GM21381 (cell line): ENCODE results near the gene TUBA3D.
"Not testable (repeated sequence)": the region's sequence is repeated elsewhere in the genome, so short reads cannot be mapped to it uniquely, and the experiment has no call there.

Experiments used
- ATAC-seq: cut with Tn5 transposase; IDR thresholded peaks from one replicate; pipeline ENCODE4 v1.9.1; 2021; ENCODE audit warnings: mild to moderate bottlenecking, moderate library complexity; ENCODE audit not compliant: unreplicated experiment

The TUBA3D gene

DNA sequence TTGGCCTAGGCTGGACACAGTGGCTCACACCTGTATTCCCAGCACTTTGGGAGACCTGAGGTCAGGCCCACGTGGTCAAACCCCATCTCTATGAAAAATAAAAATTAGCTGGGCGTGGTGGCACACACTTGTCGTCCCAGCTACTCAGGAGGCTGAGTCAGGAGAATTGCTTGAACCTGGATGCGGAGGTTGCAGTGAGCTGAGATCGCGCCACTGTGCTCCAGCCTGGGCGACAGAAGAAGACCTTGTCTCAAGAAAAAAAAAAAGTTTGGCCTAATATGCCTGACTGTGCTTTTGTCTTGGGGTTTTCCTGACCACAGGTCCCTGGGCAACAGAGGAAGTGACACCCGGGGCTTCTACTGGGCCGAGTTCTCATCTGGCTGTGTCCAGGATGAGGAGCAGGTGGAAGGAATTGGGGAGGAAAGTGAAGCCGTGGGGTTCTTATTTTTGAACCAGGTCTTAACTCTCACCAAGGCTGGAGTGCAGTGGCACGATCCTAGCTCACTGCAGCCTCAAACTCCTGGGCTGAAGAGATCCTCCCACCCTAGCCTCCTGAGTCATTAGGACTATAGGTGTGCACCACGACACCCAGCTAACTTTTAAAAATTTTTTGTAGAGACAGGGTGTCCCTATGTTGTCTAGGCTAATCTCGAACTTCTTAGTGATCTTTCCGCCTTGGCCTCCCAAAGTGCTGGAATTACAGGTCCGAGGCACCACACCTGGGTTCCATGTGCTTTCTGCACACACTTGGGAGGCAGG is 38.7 kb downstream of the TUBA3D start:
- ATAC-seq = peak; percentile 73

DNA sequence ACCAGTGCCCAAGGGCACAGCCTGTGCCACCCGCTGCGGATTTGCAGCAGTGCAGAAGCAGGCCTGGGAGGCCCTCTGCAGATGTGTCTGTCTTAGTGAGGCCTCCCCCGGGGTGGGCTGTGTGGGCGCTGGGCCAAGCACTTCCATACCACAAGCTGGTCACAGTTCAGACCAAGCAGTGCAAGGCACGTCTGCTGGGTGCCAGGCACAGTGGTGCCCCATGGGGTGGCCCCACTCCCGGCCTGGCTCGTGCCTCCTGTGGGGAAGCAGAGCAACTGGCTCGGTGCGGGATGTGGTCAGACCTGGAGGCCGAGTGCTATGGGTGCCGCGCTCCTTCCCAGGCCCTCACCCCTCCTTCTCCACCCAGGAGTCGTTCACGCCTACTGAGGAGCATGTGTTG is 39.3 kb downstream of the TUBA3D start:
- not testable (repeated sequence) for ATAC-seq

DNA sequence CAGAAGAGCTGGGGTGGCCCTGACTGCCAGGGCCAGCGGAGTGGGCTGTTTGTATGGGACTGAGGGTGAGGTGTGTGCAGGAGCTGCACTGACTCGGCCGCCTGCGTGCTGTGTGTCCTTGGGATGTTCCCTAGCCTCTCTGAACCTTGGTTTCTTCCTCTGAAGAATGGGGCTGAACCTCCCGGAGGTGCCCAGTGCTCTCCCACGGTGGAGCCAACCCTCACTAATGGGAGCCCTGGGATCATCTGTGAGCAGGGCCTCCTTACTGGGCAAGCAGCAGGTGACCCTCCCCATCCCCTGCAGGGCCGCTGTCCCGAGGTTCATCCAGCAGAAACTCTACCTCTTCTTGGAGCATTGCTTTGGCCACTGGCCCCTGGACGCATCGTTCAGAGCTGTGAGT is 40.1 kb downstream of the TUBA3D start:
- no peak for ATAC-seq

DNA sequence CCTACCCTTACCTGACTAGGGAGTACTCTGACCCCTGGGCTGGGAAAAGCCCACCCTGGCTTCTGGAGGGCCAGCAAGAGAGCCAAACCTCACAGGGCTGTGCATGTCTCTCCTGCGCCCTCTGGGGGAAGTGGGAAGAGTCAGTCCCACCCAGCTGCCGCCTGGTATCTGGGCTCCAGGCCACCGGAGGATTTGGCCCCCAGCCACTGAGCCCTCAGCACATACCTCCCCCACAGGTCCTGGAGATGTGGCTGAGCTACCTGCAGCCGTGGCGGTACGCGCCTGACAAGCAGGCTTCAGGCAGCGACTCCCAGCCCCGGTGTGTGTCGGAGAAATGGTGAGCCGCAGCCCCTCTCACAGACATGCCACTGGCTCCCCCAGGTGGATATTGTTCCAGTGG is 40.7 kb downstream of the TUBA3D start:
- not testable (repeated sequence) for ATAC-seq

DNA sequence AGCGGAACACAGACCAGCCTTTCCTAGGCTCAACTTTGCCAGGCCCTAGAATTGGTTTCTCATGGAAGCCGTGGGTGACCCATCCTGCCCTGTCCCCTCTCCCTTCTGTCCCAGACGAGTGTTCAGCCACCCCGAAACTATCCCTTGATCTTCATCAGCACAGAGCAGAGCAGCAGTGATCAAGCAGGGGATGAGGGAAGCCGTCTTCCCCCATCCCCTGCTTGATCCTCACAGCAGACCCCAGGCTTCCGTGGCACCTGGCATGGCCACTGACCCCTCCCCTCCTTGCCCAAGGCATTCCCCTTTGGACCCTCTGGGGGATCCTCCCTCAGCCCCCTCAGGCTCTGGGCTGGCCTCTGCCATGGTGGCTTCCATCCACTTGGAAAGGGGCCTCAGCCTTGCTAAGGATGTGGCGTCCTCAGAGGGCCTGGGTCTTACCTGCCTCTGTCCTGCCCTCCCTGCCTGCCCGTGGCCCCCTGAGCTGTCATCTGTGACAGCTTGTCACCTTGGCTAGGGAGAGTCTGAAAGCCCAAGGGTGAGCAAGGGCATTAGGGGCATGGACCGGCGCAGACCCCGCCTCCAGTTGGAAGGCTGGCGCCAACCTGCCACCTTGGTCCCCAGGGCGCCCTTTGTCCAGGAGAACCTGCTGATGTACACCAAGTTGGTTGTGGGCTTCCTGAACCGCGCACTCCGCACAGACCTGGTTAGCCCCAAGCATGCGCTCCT is 41.4 kb downstream of the TUBA3D start:
- ATAC-seq = no peak

DNA sequence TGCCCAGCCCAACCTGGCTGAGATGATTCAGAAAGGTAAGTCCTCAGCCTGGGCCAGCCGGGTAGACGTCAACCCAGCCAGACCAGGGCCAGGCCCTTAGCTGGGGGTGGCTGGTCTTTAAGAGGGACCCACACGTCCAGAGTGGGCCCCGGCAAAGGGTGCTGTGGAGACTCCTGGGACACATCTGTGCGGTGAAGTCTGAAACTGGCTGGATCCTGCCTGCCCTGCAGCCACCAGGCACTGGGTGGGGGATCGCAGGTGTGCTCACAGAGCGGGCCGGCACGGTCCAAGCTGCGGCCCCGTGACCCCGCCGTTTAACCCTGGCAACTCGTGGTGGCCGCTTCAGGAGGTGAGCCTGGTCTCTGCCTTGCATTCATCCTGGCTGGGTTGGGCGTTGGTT is 41.9 kb downstream of the TUBA3D start:
- not testable (repeated sequence) for ATAC-seq

DNA sequence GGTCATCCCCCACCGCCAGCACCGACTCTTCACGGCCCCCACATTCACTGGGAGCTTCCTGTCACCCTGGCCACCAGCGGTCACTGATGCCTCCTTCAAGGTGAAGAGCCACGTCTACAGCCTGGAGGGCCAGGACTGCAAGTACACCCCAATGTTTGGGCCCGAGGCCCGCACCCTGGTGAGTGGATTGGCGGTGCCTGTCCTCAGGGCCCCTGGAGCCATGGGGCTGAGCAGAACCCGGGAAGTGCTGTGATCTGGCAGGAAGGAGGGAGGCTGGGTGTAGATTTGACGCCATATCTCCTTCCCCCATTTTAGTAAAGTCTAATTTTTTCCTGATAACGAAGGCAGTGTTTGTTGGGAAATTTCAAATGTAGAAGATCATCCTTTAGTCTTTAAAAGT is 42.6 kb downstream of the TUBA3D start:
- not testable (repeated sequence) for ATAC-seq

DNA sequence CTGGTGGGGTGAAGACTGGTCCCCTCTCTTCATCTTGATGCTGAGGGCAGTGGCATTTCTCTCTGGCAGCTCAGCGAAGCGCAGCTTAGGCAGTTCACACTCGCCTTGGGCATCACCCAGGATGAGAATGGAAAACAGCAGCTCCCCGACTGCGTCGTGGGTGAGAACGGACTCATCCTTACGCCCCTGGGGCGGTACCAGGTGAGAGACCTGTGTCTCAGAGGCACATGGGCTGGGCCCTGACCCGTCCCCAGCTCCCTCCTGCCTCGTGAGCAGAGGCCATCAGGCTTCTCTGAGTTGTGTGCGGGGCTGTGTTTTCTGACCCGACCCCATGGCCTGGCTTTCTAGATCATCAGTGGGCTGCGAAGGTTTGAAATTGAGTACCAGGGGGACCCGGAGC is 43.5 kb downstream of the TUBA3D start:
- no peak for ATAC-seq

DNA sequence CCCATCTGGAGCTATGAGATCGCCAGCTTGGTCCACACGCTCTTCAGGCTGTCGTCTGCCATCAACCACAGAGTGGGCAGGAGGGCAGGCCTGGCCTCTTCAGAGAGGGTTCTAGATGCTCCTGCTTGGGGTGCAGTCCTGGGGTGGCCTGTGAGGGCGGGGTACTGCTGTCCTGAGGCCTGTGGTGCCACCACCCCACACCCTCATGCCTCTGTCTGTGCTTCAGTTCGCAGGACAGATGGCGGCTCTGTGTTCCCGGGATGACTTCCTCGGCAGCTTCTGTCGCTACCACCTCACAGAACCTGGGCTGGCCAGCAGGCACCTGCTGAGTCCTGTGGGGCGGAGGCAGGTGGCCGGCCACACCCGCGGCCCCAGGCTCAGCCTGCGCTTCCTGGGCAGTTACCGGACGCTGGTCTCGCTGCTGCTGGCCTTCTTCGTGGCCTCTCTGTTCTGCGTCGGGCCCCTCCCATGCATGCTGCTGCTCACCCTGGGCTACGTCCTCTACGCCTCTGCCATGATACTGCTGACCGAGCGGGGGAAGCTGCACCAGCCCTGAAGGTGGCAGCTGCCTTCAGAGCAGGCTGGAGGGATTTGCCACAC is 44.1 kb downstream of the TUBA3D start:
- ATAC-seq = not testable (repeated sequence)

DNA sequence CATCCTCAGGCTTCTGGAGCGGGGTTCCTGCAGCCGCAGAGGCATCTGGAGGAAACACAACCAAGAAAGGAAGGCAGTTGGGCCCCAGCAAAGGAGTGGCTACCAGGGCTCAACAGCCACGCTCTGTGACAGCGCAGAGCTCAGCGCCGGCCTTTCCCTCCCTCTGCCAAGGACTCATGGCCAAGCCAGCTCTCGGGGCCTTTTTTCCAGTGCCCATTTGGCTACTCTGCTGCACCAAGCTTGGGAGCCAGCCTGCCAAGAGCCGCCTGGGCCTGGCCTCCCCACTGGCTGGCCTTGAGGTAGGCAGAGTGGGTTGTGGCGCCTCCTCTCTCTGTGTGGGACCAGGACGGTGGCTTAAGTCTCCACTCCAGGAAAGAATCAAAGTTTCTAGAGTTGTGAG is 44.6 kb downstream of the TUBA3D start:
- ATAC-seq = no peak

DNA sequence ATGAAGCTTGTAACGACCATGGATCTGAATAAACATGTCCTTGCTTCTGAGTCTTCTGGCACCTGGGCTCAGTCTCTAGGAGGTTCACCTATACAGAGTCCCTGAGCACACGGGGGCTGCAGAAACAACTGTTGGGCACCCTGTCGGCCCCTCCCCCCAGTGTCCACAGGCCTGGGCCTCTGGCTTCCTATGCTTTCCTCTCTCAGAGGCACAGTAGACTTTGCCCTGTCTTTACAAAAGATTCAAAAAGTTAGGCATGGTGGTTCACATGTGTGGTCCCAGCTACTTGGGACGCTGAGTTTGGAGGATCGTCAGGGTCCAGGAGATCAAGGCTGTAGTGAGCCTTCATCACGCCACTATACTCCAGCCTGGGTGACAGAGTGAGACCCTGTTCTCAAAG is 45.6 kb downstream of the TUBA3D start:
- not testable (repeated sequence) for ATAC-seq

DNA sequence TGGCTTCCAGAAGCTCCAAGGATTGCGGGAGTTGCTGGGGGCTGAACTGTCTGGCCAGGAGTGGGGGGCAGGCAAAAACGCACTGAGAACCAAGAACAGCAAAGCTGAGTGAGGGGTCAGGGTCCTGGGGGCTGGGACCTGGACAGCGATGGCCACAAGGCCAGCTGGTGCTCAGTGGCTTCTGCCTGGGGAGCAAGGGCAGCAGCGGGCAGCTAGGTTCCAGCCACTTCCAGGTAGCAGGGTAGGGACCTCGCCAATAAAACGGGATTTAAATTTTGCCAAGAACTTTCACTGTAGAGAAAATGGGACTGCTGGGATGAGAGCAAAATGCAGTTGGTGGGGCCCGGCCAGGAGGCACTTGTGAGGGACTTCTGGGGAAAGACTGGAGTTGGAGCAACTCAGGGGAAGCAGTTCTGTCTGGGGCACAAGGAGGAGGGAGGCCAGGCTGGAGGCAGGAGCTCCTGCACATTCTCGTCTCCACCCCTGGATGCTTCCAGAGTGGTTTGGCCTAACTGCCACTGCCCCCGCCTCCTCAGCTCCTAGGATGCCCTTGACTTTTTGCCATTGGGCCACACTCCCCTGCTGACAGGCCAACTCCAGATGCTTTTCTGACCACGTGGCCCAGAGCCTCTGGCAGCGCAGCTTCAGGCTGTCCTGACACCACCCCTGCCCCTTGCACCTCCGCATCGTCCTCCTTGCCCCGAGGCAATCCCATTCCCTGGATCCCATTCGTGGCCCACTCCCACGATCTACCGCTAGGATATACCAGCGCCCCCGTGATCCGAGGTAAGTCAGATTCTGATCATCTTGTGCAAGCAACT is 46.3 kb downstream of the TUBA3D start:
- ATAC-seq = no peak

DNA sequence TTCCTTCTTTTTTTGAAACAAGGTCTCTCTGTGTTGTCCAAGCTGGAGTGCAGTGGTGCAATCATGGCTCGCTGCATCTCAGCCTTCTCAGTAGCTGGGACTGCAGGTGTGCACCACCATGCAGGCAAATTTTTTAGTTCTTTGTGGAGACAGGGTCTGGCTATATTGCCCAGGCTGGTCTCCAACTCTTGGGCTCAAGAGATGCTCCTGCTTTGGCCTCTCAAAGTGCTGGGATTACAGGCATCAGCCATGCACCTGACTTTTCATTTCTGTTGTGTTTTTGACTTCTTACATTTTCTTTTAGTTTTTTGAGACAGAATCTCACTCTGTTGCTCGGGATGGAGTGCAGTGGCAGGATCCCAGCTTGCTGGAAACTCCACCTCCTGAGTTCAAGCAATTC is 49.3 kb downstream of the TUBA3D start:
- not testable (repeated sequence) for ATAC-seq

DNA sequence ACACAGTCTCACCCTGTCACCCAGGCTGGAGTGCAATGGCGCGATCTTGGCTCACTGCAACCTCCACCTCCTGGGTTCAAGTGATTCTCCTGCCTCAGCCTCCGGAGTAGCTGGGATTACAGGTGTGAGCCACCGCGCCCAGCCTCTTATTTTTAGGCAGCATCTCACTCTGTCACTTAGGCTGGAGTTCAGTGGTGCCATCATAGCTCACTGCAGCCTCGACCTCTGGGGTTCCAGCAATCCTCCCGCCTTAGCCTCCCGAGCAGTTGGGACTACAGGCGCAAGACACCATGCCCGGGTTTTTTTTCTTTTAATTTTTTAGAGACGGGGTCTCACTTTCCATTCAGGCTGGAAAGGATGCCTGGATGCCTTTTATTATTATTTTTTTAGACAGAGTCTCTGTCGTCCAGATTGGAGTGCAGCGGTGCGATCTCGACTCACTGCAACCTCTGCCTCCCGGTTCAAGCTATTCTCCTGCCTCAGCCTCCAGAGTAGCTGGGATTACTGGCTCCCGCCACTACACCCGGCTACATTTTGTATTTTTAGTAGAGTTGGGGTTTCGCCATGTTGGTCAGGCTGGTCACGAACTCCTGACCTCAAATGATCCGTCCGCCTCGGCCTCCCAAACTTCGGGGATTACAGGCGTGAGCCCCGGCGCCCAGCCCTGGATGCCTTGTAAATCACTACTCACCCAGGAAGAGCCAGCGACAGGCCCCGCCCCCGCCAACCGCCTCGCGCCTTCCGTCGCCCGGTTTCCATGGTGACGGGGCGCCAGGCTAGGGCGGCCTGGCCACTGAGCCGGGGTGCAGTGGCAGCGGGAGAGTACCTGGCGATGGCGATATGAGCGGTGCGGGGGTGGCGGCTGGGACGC is 51.4 kb downstream of the TUBA3D start, which contains the start of gene CCDC74A:
Gene CCDC74A (plus strand): TSS at position 758 of the 871 bp plus-strand sequence. CDS start 83 bp downstream, at position 841.
- peak; percentile 86 for ATAC-seq

DNA sequence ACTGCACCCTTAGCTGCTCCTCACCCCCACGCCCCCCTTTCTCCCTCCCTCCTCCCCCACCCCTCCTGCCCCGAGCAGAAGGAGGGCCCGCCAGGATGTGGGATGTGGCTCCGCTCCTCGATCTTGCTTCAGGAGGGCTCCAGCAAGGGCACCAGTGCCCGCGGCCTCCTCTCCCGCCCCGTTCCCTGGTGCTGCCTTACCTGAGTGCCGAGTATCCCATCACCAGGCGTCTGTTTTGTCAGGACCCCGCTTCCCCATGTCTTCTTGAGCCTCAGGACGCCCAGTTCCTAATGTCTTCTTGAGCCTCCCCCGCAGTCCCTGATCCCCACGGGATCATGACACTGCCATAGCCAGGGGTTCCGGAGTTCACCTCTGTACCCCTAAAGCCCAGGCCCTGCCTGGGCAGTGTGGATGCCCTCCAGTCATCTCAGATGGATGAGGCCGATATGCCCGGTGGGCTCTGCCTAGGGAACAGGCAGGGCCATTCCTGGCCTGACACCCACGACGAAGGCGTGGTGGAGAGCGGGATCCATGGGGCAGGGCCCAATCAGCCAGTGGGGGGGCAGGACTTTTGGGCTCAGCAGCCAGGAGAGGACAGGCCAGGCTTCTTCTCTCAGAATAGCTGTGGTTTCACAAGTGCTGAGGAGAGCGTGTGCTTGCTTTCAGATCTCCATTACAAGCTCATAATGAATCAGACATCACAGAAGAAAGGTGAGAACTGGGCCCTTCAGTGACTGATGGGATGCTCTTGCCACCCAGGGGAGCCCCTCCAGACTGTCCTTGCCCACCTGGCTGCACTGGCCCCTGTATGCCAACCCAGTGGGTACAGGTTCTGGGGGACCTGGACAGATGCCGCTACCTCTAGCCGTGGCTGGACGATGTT is 53.3 kb downstream of the TUBA3D start:
- peak; percentile 62 for ATAC-seq

DNA sequence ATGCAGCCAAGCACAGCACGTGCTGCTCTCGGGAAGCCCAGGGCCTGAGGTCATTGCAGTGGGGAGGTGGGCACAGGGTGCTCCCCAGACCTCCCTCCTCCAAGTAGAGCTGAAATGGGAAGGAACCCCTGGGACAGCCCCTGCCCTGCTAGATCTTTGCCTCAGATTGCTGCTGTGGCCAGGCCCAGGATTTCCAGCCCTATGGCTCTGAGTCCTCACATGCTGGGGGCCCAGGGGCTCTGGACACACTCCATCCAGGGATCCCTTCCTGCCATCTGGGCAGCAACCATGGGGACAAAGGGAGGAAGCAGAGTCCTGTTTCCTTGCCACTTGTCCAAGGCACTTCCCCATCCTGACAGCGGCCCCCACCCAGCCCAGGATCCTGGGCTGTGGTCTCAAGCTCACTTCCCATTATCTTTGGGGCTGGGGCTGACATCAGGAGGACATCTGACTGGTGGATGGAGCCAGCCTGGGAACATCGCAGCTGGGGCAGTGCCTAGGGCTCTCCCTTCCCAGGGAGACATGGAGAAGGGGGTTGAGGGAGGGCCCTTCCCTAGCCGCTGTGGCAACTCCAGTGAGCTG is 54.0 kb downstream of the TUBA3D start:
- ATAC-seq = not testable (repeated sequence)

DNA sequence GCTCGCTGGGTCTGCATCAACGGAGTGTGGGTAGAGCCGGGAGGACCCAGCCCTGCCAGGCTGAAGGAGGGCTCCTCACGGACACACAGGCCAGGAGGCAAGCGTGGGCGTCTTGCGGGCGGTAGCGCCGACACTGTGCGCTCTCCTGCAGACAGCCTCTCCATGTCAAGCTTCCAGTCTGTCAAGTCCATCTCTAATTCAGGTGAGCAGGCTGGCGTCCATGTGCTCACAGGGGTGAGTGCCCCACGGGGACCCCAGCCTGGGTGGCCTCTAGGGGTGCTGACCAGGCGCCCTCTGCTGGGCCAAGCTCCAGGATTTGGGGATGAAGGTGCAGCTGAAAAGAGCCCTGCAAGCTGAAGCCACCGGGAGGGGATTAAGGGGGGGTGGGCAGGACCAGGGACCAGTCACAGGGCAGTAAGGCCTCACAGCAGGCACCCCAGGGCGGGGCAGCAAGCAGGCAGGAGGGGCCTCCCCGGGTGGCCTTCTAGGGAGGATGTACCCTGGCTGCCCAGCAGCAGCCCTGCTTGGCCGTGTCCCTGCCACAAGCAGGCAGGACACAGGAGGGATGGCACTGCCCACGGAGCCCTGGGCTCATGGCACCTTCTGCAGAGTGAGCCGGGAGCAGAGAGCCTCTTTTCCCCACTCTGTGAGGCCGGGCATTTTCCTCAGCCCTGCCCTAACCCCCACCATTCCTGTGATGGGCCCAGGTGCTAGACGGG is 54.9 kb downstream of the TUBA3D start:
- not testable (repeated sequence) for ATAC-seq
